Psoas muscle (tissue), 8 donors: ENCODE measurements around the gene FEM1A. TPM values are rescaled to one million over a fixed set of nuclear protein-coding genes. Genes with fewer than 3 reads are reported as not detected.
A peak's percentile ranks its signal among the peaks of the same experiment; 100 is the strongest.

ENCODE experiments used
- ATAC-seq, 4 donors: fragments of 200-7000 bp; cut with Tn5 transposase; one replicate each; pipeline ENCODE4 v1.9.1; 2020; ENCODE audit warnings: moderate library complexity in 3 of 4, mild to moderate bottlenecking in 2 of 4
- DNase-seq, 2 donors: peaks; one replicate each; pipeline ENCODE4 v3.0.0-alpha.2; 2020
- H3K27ac ChIP-seq: fragments of 200-600 bp; one replicate; pipeline ENCODE4 v1.8.0; 2022
- H3K27me3 ChIP-seq, 3 donors: fragments of 200-600 bp in 1 of 3; one replicate each; pipeline versions ENCODE4 v1.6.1 to v1.8.0; 2013 to 2022; ENCODE audit warnings: low read length in 2 of 3, mild to moderate bottlenecking in 2 of 3, moderate library complexity in 1 of 3; ENCODE audit not compliant: insufficient read depth in 3 of 3
- H3K36me3 ChIP-seq, 2 donors: fragments of 200-600 bp in 1 of 2; one replicate each; pipeline versions ENCODE4 v1.6.1 to v1.8.0; 2013 to 2022; ENCODE audit warnings: low read depth in 1 of 2, mild to moderate bottlenecking in 1 of 2, moderate library complexity in 1 of 2; ENCODE audit not compliant: insufficient read depth in 1 of 2
- H3K4me1 ChIP-seq: fragments of 200-600 bp; one replicate; pipeline ENCODE4 v1.8.0; 2022
- H3K4me3 ChIP-seq: fragments of 200-600 bp; one replicate; pipeline ENCODE4 v1.8.0; 2022; ENCODE audit warnings: mild to moderate bottlenecking
- H3K9me3 ChIP-seq: fragments of 200-600 bp; one replicate; pipeline ENCODE4 v1.8.0; 2022
- WGBS, 3 donors: extraction: QIAGEN DNeasy Blood & Tissue Kit; methylation state at CpG; one replicate each; pipeline versions ENCODE4 v1.1.6 to v1.1.7; 2013; 5-methylcytosine and 5-hydroxymethylcytosine counted together
- intact Hi-C, 2 donors: fragments of 100-400 bp; cut with DNase I; formaldehyde crosslinking; loops; one replicate each; pipeline versions ENCODE4 v1.11.0 to v1.14.2; 2022
- polyA plus RNA-seq, 3 donors: library from polyadenylated mRNA; stranded (reverse); fragments of 200-250 nt; gene quantifications; one replicate each; pipeline ENCODE4 v1.2.3, GENCODE V29; 2013
- total RNA-seq, 4 donors: library from RNA; stranded (reverse); fragmentation: NEBNext Ultra II Directional in 2 of 4; extraction: Animal tissue kit (Norgen Biotek cat#: 25700) in 2 of 4; gene quantifications; one replicate each; pipeline versions ENCODE4 v1.2.1 to v1.2.4, GENCODE V29; 2021 to 2023
- TF ChIP-seq, protein P1 (sequence below): fragments of 200-600 bp; IDR thresholded peaks from one replicate; pipeline ENCODE4 v1.8.0; 2022; ENCODE audit warnings: antibody characterized with exemption
- donor health status: healthy with polysubstance abuse.
- donor health status: DM: no; HTN: no; CAD: no; lungs with moderate emphysema.
- donor health status: Bipolar disorder and iron deficiency.
- donor health status: healthy.
- donor health status: DM: yes; HTN: yes; CAD: no.
- donor health status: DM: no; HTN: no; CAD: no.
- donor health status: DM: no; HTN: no; CAD: no.
- donor health status: DM: yes; HTN: yes; CAD: no.

The FEM1A gene
- total and polyA plus RNA-seq, 7 donors = 63.2 to 214 (median 138) TPM

DNA sequence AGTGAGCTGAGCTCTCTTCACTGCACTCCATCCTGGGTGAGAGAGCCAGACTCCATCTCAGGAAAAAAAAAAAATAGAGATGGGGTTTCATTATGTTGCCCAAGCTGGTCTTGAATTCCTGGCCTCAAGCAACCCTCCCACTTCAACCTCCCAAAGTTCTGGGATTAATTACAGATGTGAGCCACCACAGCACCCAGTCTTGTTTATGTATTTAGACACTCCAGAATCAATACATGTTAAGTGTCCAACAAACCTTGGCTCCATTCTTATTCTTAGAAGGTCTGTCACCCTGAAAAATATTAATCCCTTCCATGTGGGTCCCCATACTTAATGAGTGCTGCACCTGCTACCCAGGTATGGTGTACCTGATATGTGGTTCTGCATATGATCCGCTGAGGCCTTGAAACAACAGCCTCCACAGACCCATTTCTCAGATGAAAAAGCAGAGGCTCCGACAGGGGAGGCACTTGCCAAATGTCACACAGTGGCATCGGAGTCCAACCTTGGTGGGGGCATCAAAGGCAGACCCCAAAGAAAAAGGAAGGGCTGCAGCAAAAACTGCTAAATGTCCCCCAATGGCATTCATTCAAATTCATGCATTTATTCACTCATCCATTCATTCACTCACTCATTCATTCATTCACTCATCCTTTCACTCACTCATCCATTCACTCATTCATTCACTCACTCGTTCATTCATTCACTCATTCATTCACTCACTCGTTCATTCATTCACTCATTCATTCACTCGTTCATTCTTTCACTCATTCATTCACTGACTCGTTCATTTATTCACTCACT is 23.3 kb downstream of the FEM1A start:
- H3K4me3 ChIP-seq = peak overlapping the region; percentile 45
- WGBS, 3 donors = 73 to 76% (median 73%) methylated on average over 7 of the region's 7 CpGs

DNA sequence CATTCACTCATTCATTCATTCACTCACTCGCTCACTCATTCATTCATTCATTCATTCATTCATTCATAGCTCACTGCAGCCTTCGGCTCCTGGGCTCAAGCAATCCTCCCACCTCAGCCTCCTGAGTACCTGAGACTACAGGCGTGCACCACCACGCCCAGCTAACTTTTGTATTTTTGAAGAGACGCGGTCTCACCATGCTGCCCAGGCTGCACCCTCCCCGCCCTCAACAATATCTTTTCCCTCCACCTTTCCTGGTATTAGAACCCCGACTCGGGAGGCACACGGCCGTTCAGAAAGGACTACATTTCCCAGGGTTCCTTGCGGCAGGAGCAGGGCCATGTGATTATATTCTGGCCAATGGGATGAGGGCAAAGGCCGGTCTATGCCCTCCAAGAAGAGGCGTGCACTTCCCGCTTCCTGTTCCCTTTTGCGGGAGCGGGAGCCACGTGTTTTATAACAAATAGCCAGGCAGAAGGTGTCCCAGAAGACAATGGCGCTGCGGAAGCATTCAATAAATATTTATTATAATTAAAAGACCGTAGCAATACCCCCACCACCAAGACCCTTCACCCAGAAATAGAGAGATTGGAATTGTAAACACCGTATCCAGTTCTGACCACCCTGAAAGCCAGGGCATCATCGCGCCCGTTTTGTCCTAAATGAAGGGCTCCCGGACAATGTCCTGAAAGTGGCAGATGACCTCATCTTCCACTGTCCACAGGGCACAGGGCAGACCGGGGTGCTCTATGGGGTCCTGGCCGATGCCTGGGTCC is 24.1 kb downstream of the FEM1A start:
- H3K4me3 ChIP-seq = peak overlapping the region; percentile 45
- peak overlapping the region; percentile 93 for H3K27ac ChIP-seq
- intact Hi-C loops = loop anchor here in 1 of 2 donors (10.0 kb wide), 1 partner anchor 219 kb away; no protein-coding TSS in a partner anchor

More for the DNA sequence above, 23.3 kb downstream of the FEM1A start:
- H3K27ac ChIP-seq = peak overlapping the region; percentile 93
- no peak for DNase-seq
- H3K9me3 ChIP-seq = no peaks in the 10 kb centered on the region
- H3K27me3 ChIP-seq = no peaks in the 10 kb centered on the region
- TF ChIP-seq, protein P1, sequence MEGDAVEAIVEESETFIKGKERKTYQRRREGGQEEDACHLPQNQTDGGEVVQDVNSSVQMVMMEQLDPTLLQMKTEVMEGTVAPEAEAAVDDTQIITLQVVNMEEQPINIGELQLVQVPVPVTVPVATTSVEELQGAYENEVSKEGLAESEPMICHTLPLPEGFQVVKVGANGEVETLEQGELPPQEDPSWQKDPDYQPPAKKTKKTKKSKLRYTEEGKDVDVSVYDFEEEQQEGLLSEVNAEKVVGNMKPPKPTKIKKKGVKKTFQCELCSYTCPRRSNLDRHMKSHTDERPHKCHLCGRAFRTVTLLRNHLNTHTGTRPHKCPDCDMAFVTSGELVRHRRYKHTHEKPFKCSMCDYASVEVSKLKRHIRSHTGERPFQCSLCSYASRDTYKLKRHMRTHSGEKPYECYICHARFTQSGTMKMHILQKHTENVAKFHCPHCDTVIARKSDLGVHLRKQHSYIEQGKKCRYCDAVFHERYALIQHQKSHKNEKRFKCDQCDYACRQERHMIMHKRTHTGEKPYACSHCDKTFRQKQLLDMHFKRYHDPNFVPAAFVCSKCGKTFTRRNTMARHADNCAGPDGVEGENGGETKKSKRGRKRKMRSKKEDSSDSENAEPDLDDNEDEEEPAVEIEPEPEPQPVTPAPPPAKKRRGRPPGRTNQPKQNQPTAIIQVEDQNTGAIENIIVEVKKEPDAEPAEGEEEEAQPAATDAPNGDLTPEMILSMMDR = no peak
- ATAC-seq = no peak
- intact Hi-C loops = loop anchor here in 1 of 2 donors (5.0 to 10.0 kb wide), 2 partner anchors 97 to 220 kb away; no protein-coding TSS in a partner anchor
- peaks cover 35% of the 10 kb centered on the region for H3K4me1 ChIP-seq
- peaks cover 3 to 36% of the 10 kb centered on the region in 2 donors for H3K36me3 ChIP-seq

DNA sequence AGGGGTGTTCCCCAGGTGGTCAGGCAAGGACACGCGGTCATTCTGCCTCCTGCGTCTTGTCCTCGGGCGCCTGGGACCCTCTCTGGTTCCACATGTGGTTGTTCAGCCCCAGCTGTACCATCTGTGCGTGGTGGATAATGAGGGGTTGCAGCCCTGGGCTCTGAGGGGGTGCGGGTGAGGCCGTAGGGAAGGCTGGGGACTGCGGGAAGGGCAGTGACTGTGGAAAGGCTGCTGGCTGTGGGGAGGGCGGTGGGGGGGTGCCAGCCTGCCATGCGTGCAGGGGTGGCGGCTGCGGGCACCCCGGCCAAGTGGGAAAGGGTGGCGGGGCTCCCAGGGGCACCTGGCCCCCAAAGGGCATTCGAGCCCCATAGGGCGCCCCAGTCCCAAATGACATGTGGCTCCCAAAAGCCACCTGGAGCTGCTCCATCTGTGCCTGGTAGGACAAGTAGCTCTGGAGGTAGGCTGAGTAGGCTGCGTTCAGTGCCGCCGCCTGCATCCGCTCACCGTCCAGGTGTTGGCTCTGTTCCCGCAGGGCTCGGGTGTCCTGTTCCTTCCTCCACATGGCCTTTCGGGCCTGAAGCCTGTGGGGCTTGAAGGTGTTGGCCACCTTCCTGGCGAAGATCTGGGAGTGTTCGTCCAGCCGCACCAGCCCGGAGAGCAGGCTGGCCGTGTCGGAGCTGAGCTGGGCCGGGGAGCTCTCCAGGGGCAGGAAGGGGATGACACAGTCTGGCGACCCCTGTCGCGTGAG is 24.8 kb downstream of the FEM1A start:
- intact Hi-C loops = loop anchor here in 1 of 2 donors (10.0 kb wide), 1 partner anchor 218 kb away; no protein-coding TSS in a partner anchor
- peak overlapping the region; percentile 93 for H3K27ac ChIP-seq

More for the DNA sequence above, 24.1 kb downstream of the FEM1A start:
- Histone ChIP-seq H3K36me3 (peaks cover 3 to 37% of the 10 kb centered on the region in 2 donors), H3K9me3 (no peaks in the 10 kb centered on the region), H3K27me3 (no peaks in the 10 kb centered on the region), H3K4me1 (peaks cover 35% of the 10 kb centered on the region)
- DNase-seq (peak; percentile 87 to 92), ATAC-seq (peak; percentile 82 to 88 (median 85))
- TF ChIP-seq, protein P1 = no peak
- WGBS, 3 donors = 22 to 29% (median 24%) methylated on average over 28 of the region's 28 CpGs

DNA sequence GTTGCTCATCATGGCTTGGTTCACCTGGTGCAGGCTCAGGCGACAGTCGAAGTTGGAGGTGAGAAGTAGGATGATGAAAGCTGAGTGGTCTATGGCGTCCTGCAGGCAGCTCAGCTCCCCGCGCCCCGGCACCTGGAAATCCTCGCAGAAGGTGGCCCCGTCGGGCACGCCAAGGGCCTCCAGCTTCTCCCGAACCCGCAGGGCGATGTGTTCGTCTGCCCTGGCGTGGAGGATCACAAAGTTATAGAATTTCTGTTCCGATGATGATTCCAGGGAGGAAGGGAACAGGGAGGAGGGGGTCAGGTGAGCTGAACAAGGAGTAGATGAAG is 25.4 kb downstream of the FEM1A start:
- Histone ChIP-seq H3K4me1 (peaks cover 35% of the 10 kb centered on the region), H3K27me3 (no peaks in the 10 kb centered on the region), H3K36me3 (peaks cover 3 to 37% of the 10 kb centered on the region in 2 donors), H3K27ac (peak overlapping the region; percentile 93), H3K9me3 (no peaks in the 10 kb centered on the region), H3K4me3 (no peak overlapping the region)
- WGBS, 3 donors = 87 to 93% (median 91%) methylated on average over 16 of the region's 16 CpGs
- DNase-seq (no peak), ATAC-seq (no peak)
- intact Hi-C loops = loop anchor here in 1 of 2 donors (10.0 kb wide), 1 partner anchor 218 kb away; no protein-coding TSS in a partner anchor
- TF ChIP-seq, protein P1 = no peak

More for the DNA sequence above, 24.8 kb downstream of the FEM1A start:
- peak overlapping the region; percentile 45 for H3K4me3 ChIP-seq
- H3K27me3 ChIP-seq = no peaks in the 10 kb centered on the region
- H3K4me1 ChIP-seq = peaks cover 35% of the 10 kb centered on the region
- 67 to 83% (median 74%) methylated on average over 35 of the region's 35 CpGs for WGBS, 3 donors
- DNase-seq = peak; percentile 33 to 81
- H3K9me3 ChIP-seq = no peaks in the 10 kb centered on the region
- peak in 3 of 4 donors; percentile 19 to 63 (median 36) for ATAC-seq
- H3K36me3 ChIP-seq = peaks cover 3 to 37% of the 10 kb centered on the region in 2 donors
- TF ChIP-seq, protein P1 = no peak
